ENCODE measurements around the gene STMP1. TPM values are rescaled to one million over a fixed set of nuclear protein-coding genes. Genes with fewer than 3 reads are reported as not detected.
A peak's percentile ranks its signal among the peaks of the same experiment; 100 is the strongest.

STMP1 gene
- total RNA-seq, 4 donors from 2014 or later: 8.6 to 18.7 (median 9.7) TPM

- Histone ChIP-seq H3K27ac (replicated peaks in 1 of 4) (no peak overlapping the region), H3K27me3 (no peaks in the 10 kb centered on the region), H3K9me3 (no peaks in the 10 kb centered on the region), H3K4me3 (no peak overlapping the region), H3K36me3 (peaks cover 0 to 16% (median 7%) of the 10 kb centered on the region in 4 donors), H3K4me1 (peaks cover 40 to 54% (median 42%) of the 10 kb centered on the region in 4 donors)
- intact Hi-C loops (cut with DNase I): loop anchor here (5.0 kb wide), 1 partner anchor 125 kb away; no protein-coding TSS in a partner anchor
- TF ChIP-seq EP300 (IDR thresholded peaks at IDR 0.05) (no peak), CTCF (IDR thresholded peaks at IDR 0.05) (peak; percentile 68 to 79 (median 72))
- peak; percentile 47 for DNase-seq (ENCODE audit: extremely low spot score)
- 41% methylated on average over 3 of the region's 3 CpGs for WGBS
Observed at GRCh38 chr7:135672560-135673359, 10.4 kb downstream of the STMP1 start.

GRCh38 chr7:135673360-135673706, 11.0 kb downstream of the STMP1 start:
- Histone ChIP-seq H3K27me3 (no peaks in the 10 kb centered on the region), H3K4me3 (no peak overlapping the region), H3K27ac (replicated peaks in 1 of 4) (no peak overlapping the region), H3K36me3 (peaks cover 0 to 19% (median 8%) of the 10 kb centered on the region in 4 donors), H3K4me1 (peaks cover 43 to 56% (median 47%) of the 10 kb centered on the region in 4 donors), H3K9me3 (no peaks in the 10 kb centered on the region)
- intact Hi-C loops (cut with DNase I): loop anchor here (5.0 kb wide), 1 partner anchor 124 kb away; no protein-coding TSS in a partner anchor
- WGBS: 61% methylated on average over 6 of the region's 6 CpGs
- TF ChIP-seq CTCF (IDR thresholded peaks at IDR 0.05): no peak
- TF ChIP-seq POLR2AphosphoS5 (IDR thresholded peaks at IDR 0.05): no peak
- TF ChIP-seq EP300 (IDR thresholded peaks at IDR 0.05): no peak
- no peak for TF ChIP-seq POLR2A (IDR thresholded peaks at IDR 0.05; ENCODE audit: low read depth)
- peak; percentile 55 for DNase-seq (ENCODE audit: extremely low spot score)

GRCh38 chr7:135678612-135679575, 16.6 kb downstream of the STMP1 start:
- H3K27me3 ChIP-seq: no peaks in the 10 kb centered on the region
- TF ChIP-seq CTCF (IDR thresholded peaks at IDR 0.05) (no peak), EP300 (IDR thresholded peaks at IDR 0.05) (no peak), POLR2AphosphoS5 (IDR thresholded peaks at IDR 0.05) (peak in 1 of 2 donors; percentile 55)
- intact Hi-C loops (cut with DNase I): no loop called here
- WGBS: 49% methylated on average over 4 of the region's 4 CpGs
- peak overlapping the region in 1 of 4 donors; percentile 28 for H3K27ac ChIP-seq (replicated peaks in 1 of 4)
- peaks cover 0 to 24% (median 8%) of the 10 kb centered on the region in 4 donors for H3K36me3 ChIP-seq
- peaks cover 22 to 40% (median 35%) of the 10 kb centered on the region in 4 donors for H3K4me1 ChIP-seq
- no peak for DNase-seq (ENCODE audit: extremely low spot score)
- no peaks in the 10 kb centered on the region for H3K9me3 ChIP-seq
- no peak overlapping the region for H3K4me3 ChIP-seq

GRCh38 chr7:135681762-135682161, 19.4 kb downstream of the STMP1 start:
- no peak for DNase-seq (ENCODE audit: extremely low spot score)
- TF ChIP-seq POLR2AphosphoS5 (IDR thresholded peaks at IDR 0.05): no peak
- no peak for TF ChIP-seq EP300 (IDR thresholded peaks at IDR 0.05)
- no peak for TF ChIP-seq CTCF (IDR thresholded peaks at IDR 0.05)
- TF ChIP-seq POLR2A (IDR thresholded peaks at IDR 0.05; ENCODE audit: low read depth): no peak
- H3K4me1 ChIP-seq: peaks cover 27 to 43% (median 37%) of the 10 kb centered on the region in 4 donors

More at GRCh38 chr7:135681762-135682161, 19.4 kb downstream of the STMP1 start:
- no peaks in the 10 kb centered on the region for H3K9me3 ChIP-seq
- no peak overlapping the region for H3K4me3 ChIP-seq
- H3K27ac ChIP-seq (replicated peaks in 1 of 4): no peak overlapping the region
- 70% methylated on average over 5 of the region's 5 CpGs for WGBS
- H3K36me3 ChIP-seq: peaks cover 0 to 24% (median 4%) of the 10 kb centered on the region in 4 donors
- no peaks in the 10 kb centered on the region for H3K27me3 ChIP-seq
- intact Hi-C loops (cut with DNase I): no loop called here
